OCI-LY1 (cell line): Measurements from ENCODE around the gene GUF1.

Experiments used
- CTCF ChIP-seq: fragments of 200-600 bp; sonication (generic), shearing (Covaris generic); IDR thresholded peaks from 2 replicates; pipeline ENCODE4 v1.5.1; 2017; ENCODE audit warnings: mild to moderate bottlenecking, antibody characterized with exemption, low read length, moderate library complexity, mixed read lengths
- EZH2 ChIP-seq: fragments of 200-600 bp; sonication (generic), shearing (Covaris generic); IDR thresholded peaks from 2 replicates; pipeline ENCODE4 v1.8.0; 2017; ENCODE audit warnings: borderline replicate concordance, mixed run types, mild to moderate bottlenecking, antibody characterized with exemption, low read length, moderate library complexity, mixed read lengths

DNA sequence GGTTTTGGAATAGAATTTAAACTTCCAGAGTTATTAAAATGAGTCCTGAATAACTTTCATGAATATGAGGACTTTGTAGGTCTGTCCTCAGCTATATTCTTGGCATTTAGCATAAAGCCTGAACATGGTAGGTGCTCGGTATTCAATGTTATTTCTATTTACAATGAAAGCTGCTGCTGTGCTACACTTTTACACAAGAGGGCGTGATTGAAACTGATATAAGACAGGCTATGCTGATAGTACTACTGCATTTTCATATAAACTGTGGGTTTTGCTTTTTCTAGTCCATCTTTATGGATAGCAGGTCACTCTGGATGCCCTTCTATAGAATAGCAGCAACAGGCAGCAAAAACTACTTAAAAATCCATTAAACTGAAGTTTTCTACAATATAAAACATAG, 60.4 kb downstream of the GUF1 start:
- peak; percentile 38; the same call in 1 of the 2 replicates for TF ChIP-seq CTCF
- TF ChIP-seq EZH2: no peak
